NB4 (cell line): ENCODE data around the gene FRMPD4.

Source experiments
- CTCF ChIP-seq: IDR thresholded peaks from one replicate; pipeline ENCODE4 v1.5.1; 2012; ENCODE audit warnings: low read depth, low read length
- POLR2A ChIP-seq: IDR thresholded peaks from 2 replicates; pipeline ENCODE4 v1.6.1; 2011; ENCODE audit warnings: mild to moderate bottlenecking; ENCODE audit not compliant: insufficient read length; ENCODE audit errors: extremely low read depth

- TF ChIP-seq POLR2A, result no peak
- TF ChIP-seq CTCF, result no peak
These were observed 229.0 kb downstream of the FRMPD4 start for GRCh38 chrX:12367254-12367653.
